ENCODE results near the gene RBM12.

The RBM12 gene

GRCh38 chr20:35653430-35653734 lies 11.3 kb downstream of the RBM12 start:
- no peak for DNase-seq

- no peak for DNase-seq
Measured at GRCh38 chr20:35652641-35653429, 11.9 kb downstream of the RBM12 start.

GRCh38 chr20:35651958-35652357 lies 12.7 kb downstream of the RBM12 start:
- no peak for DNase-seq

- DNase-seq, result no peak
Measured at GRCh38 chr20:35650632-35651031, 14.1 kb downstream of the RBM12 start.

GRCh38 chr20:35648836-35649235 lies 15.9 kb downstream of the RBM12 start:
- DNase-seq, result no peak

- no peak for DNase-seq
Measured at GRCh38 chr20:35644806-35645205, 19.9 kb downstream of the RBM12 start.

GRCh38 chr20:35643045-35643444 lies 21.7 kb downstream of the RBM12 start:
- DNase-seq, result no peak

- DNase-seq, result no peak
Measured at GRCh38 chr20:35641743-35642142, 23.0 kb downstream of the RBM12 start.

GRCh38 chr20:35640724-35641123 lies 24.0 kb downstream of the RBM12 start:
- DNase-seq, result no peak

GRCh38 chr20:35638751-35639150 lies 25.9 kb downstream of the RBM12 start:
- no peak for DNase-seq

- no peak for DNase-seq
Measured at GRCh38 chr20:35637276-35637675, 27.4 kb downstream of the RBM12 start.

- no peak for DNase-seq
Measured at GRCh38 chr20:35636095-35636494, 28.6 kb downstream of the RBM12 start.

- DNase-seq, result no peak
Measured at GRCh38 chr20:35635652-35636051, 29.0 kb downstream of the RBM12 start.

GRCh38 chr20:35632539-35633115 lies 32.1 kb downstream of the RBM12 start:
- DNase-seq, result no peak

GRCh38 chr20:35630636-35631035 lies 34.1 kb downstream of the RBM12 start:
- no peak for DNase-seq

- DNase-seq, result no peak
Measured at GRCh38 chr20:35629427-35630145, 35.1 kb downstream of the RBM12 start.

- DNase-seq, result no peak
Measured at GRCh38 chr20:35627121-35627520, 37.6 kb downstream of the RBM12 start.

- DNase-seq, result no peak
Measured at GRCh38 chr20:35626386-35627001, 38.2 kb downstream of the RBM12 start.

GRCh38 chr20:35625584-35626385 lies 38.9 kb downstream of the RBM12 start:
- DNase-seq, result no peak

GRCh38 chr20:35621560-35621946 lies 43.1 kb downstream of the RBM12 start:
- DNase-seq, result no peak

- DNase-seq, result no peak
Measured at GRCh38 chr20:35620818-35621559, 43.7 kb downstream of the RBM12 start.

Data from activated CD4-positive, CD25-positive, alpha-beta regulatory T cell treated with anti-CD3 and anti-CD28 coated beads, Interleukin-2, amount 50 U/mL, for 72 hours (primary cell).